HEK293T (cell line): ENCODE measurements around the gene RIPOR2.

Experiments
- CTCF ChIA-PET: fragments of 350-600 bp; formaldehyde crosslinking; extraction: SDS; loops from one replicate; lab custom pipeline; 2021; ENCODE audit warnings: antibody characterized with exemption, inconsistent platforms; lab: Yijun Ruan, JAX
- POLR2A ChIA-PET: fragments of 350-600 bp; formaldehyde crosslinking; extraction: SDS; loops from one replicate; lab custom pipeline; 2020; ENCODE audit warnings: antibody characterized with exemption, inconsistent platforms; lab: Yijun Ruan, JAX
- DNase-seq: peaks from one replicate; pipeline ENCODE4 v3.0.0; 2012; ENCODE audit warnings: mixed read lengths; ENCODE audit errors: extremely low spot score
- ARNT ChIP-seq: fragments of 450-650 bp; IDR thresholded peaks from 2 replicates; pipeline ENCODE4 v1.6.1; 2017; ENCODE audit warnings: mild to moderate bottlenecking
- BHLHE40 ChIP-seq: fragments of 450-650 bp; IDR thresholded peaks from 2 replicates; pipeline ENCODE4 v1.6.1; 2016; ENCODE audit warnings: mild to moderate bottlenecking, moderate library complexity, borderline replicate concordance
- CTBP1 ChIP-seq: fragments of 450-650 bp; IDR thresholded peaks from 2 replicates; pipeline ENCODE4 v1.6.1; 2016; ENCODE audit warnings: borderline replicate concordance
- ELF4 ChIP-seq: fragments of 450-650 bp; IDR thresholded peaks from 2 replicates; pipeline ENCODE4 v1.6.1; 2017; ENCODE audit warnings: antibody characterized with exemption
- FOXA1 ChIP-seq: fragments of 450-650 bp; IDR thresholded peaks from 2 replicates; pipeline ENCODE4 v1.6.1; 2016; ENCODE audit warnings: mild to moderate bottlenecking
- FOXK2 ChIP-seq: fragments of 450-650 bp; IDR thresholded peaks from 2 replicates; pipeline ENCODE4 v1.6.1; 2016; ENCODE audit warnings: mild to moderate bottlenecking
- FOXM1 ChIP-seq: fragments of 450-650 bp; IDR thresholded peaks from 2 replicates; pipeline ENCODE4 v1.6.1; 2017; ENCODE audit warnings: mild to moderate bottlenecking, borderline replicate concordance
- HDGF ChIP-seq: fragments of 450-650 bp; IDR thresholded peaks from 2 replicates; pipeline ENCODE4 v1.6.1; 2017; ENCODE audit warnings: antibody characterized with exemption, borderline replicate concordance
- L3MBTL2 ChIP-seq: fragments of 450-650 bp; conservative IDR thresholded peaks from 2 replicates; pipeline ENCODE4 v1.6.1; 2016; ENCODE audit warnings: mild to moderate bottlenecking
- LEF1 ChIP-seq: fragments of 450-650 bp; IDR thresholded peaks from 2 replicates; pipeline ENCODE4 v1.6.1; 2017; ENCODE audit warnings: mild to moderate bottlenecking, borderline replicate concordance
- NFRKB ChIP-seq: fragments of 450-650 bp; IDR thresholded peaks from 2 replicates; pipeline ENCODE4 v1.6.1; 2016; ENCODE audit warnings: mild to moderate bottlenecking, moderate library complexity
- SP1 ChIP-seq: fragments of 450-650 bp; IDR thresholded peaks from 2 replicates; pipeline ENCODE4 v1.6.1; 2017
- SUZ12 ChIP-seq: fragments of 450-650 bp; IDR thresholded peaks from 2 replicates; pipeline ENCODE4 v1.6.1; 2016; ENCODE audit warnings: mild to moderate bottlenecking
- TARDBP ChIP-seq: fragments of 450-650 bp; IDR thresholded peaks from 2 replicates; pipeline ENCODE4 v1.6.1; 2016
- ZNF384 ChIP-seq: fragments of 450-650 bp; IDR thresholded peaks from 2 replicates; pipeline ENCODE4 v1.6.1; 2016
- TF ChIP-seq, protein P1 (sequence below): fragments of 450-650 bp; IDR thresholded peaks from 2 replicates; pipeline ENCODE4 v1.6.1; 2016

Gene RIPOR2

GRCh38 chr6:24900917-24901697 is 34.7 kb downstream of the RIPOR2 start:
- ChIA-PET POLR2A (no interaction called here), CTCF (interaction anchor here (0.7 kb wide), 1 partner anchor 117 kb away, joined by 5 read pairs; no protein-coding TSS in a partner anchor)
- no peak for DNase-seq
- TF ChIP-seq ARNT (no peak), ZNF384 (no peak), L3MBTL2 (no peak), HDGF (no peak), BHLHE40 (no peak), SP1 (no peak)

DNA sequence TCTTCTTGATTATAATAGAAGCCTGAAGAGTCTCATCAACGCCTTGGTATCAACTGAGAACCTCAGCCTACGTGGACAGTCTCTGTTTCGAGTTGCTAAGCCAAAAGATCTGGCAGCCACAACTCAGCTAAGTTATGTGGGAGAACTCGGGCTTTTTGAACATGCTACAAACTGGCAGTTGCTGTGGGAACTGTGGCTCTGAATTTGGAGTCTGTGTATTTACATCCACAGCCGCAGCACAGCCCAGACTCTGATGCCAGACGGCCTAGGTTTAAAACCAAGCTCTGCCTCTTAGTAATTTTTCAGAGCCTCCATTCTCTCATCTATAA is 35.8 kb downstream of the RIPOR2 start:
- POLR2A ChIA-PET, result no interaction called here
- CTCF ChIA-PET, result no interaction called here

GRCh38 chr6:24899136-24899996 is 36.4 kb downstream of the RIPOR2 start:
- POLR2A ChIA-PET, result no interaction called here

More for the DNA sequence above, 35.8 kb downstream of the RIPOR2 start:
- TF ChIP-seq ELF4 (no peak), TARDBP (no peak), ZNF384 (no peak), NFRKB (no peak), LEF1 (no peak)
- no peak for DNase-seq

GRCh38 chr6:24898676-24899075 is 37.1 kb downstream of the RIPOR2 start:
- TF ChIP-seq TARDBP (no peak), L3MBTL2 (no peak), BHLHE40 (no peak), NFRKB (no peak), FOXK2 (no peak), ZNF384 (no peak), CTBP1 (no peak), ARNT (no peak), SP1 (no peak), LEF1 (no peak), HDGF (no peak)
- DNase-seq, result no peak
- POLR2A ChIA-PET, result no interaction called here
- CTCF ChIA-PET, result no interaction called here

More at GRCh38 chr6:24899136-24899996, 36.4 kb downstream of the RIPOR2 start:
- TF ChIP-seq HDGF, result no peak
- no peak for TF ChIP-seq FOXA1
- no peak for TF ChIP-seq SUZ12
- TF ChIP-seq FOXK2, result no peak
- TF ChIP-seq ELF4, result no peak
- TF ChIP-seq TARDBP, result no peak
- no peak for TF ChIP-seq SP1
- no peak for TF ChIP-seq L3MBTL2
- TF ChIP-seq ZNF384, result no peak
- no peak for TF ChIP-seq NFRKB
- no peak for TF ChIP-seq ARNT
- no peak for TF ChIP-seq CTBP1
- no peak for TF ChIP-seq LEF1
- TF ChIP-seq, protein P1, sequence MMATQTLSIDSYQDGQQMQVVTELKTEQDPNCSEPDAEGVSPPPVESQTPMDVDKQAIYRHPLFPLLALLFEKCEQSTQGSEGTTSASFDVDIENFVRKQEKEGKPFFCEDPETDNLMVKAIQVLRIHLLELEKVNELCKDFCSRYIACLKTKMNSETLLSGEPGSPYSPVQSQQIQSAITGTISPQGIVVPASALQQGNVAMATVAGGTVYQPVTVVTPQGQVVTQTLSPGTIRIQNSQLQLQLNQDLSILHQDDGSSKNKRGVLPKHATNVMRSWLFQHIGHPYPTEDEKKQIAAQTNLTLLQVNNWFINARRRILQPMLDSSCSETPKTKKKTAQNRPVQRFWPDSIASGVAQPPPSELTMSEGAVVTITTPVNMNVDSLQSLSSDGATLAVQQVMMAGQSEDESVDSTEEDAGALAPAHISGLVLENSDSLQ, result no peak
- TF ChIP-seq FOXM1, result no peak
- DNase-seq, result no peak
- CTCF ChIA-PET, result no interaction called here

- CTCF ChIA-PET, result no interaction called here
- TF ChIP-seq LEF1 (no peak), FOXK2 (no peak), HDGF (no peak), FOXA1 (no peak), FOXM1 (no peak)
- DNase-seq, result no peak
- POLR2A ChIA-PET, result no interaction called here
Observed at GRCh38 chr6:24897186-24897585, 38.6 kb downstream of the RIPOR2 start.

- CTCF ChIA-PET, result no interaction called here
- POLR2A ChIA-PET, result no interaction called here
- DNase-seq, result no peak
- TF ChIP-seq CTBP1 (no peak), ARNT (no peak), HDGF (no peak), SP1 (no peak), ELF4 (no peak), FOXM1 (no peak), BHLHE40 (no peak), TARDBP (no peak), FOXK2 (no peak), SUZ12 (no peak), ZNF384 (no peak), NFRKB (no peak), LEF1 (no peak)
- TF ChIP-seq, protein P1, result no peak
Observed at GRCh38 chr6:24893342-24893850, 42.4 kb downstream of the RIPOR2 start.
